ENCODE measurements around the gene EVPLL.
"Not testable (repeated sequence)": the region's sequence is repeated elsewhere in the genome, so short reads cannot be mapped to it uniquely, and the experiment has no call there.

Gene EVPLL

GRCh38 chr17:18425593-18425992 is 48.0 kb downstream of the EVPLL start:
- DNase-seq: not testable (repeated sequence)

GRCh38 chr17:18426639-18427038 is 49.1 kb downstream of the EVPLL start:
- DNase-seq: not testable (repeated sequence)

GRCh38 chr17:18432206-18432605 is 54.6 kb downstream of the EVPLL start:
- DNase-seq: not testable (repeated sequence)

All from SHP77 treated with DMSO at 0.1 percent for 48 hours (cell line).